MCF 10A (cell line): ENCODE data around the gene KIAA2012. TPM values are rescaled to one million over a fixed set of nuclear protein-coding genes. Genes with fewer than 3 reads are reported as not detected.

Source experiments
- BruUV-seq: library from RNA; stranded (reverse); fragments of 400-500 nt; replicated peaks from 2 replicates; lab custom pipeline; 2021; lab: Mats Ljungman, UMichigan
- CTCF ChIA-PET: fragments of 300-600 bp; sonication (Branson Sonifier 250); formaldehyde crosslinking; extraction: SDS; loops from one replicate; lab custom pipeline; 2021; ENCODE audit warnings: antibody characterized with exemption, inconsistent platforms; lab: Yijun Ruan, JAX
- POLR2A ChIA-PET: fragments of 300-600, 350-650 bp; sonication (Branson Sonifier 250); formaldehyde crosslinking; extraction: SDS; loops from one replicate; lab custom pipeline; 2020; ENCODE audit warnings: antibody characterized with exemption, inconsistent platforms; lab: Yijun Ruan, JAX
- DNase-seq: peaks from one replicate; pipeline ENCODE4 v3.0.0-alpha.2; 2018; ENCODE audit not compliant: unreplicated experiment
- H3K27ac Mint-ChIP-seq: one replicate; pipeline ENCODE4 v1.8.0; 2022; ENCODE audit warnings: mild to moderate bottlenecking, low read depth, mixed read lengths; ENCODE audit not compliant: unreplicated experiment
- H3K27me3 Mint-ChIP-seq: one replicate; pipeline ENCODE4 v1.8.0; 2022; ENCODE audit warnings: mixed read lengths; ENCODE audit not compliant: insufficient read depth, unreplicated experiment
- H3K36me3 Mint-ChIP-seq: one replicate; pipeline ENCODE4 v1.8.0; 2022; ENCODE audit warnings: mild to moderate bottlenecking, moderate library complexity, mixed read lengths; ENCODE audit not compliant: insufficient read depth, unreplicated experiment
- H3K4me1 Mint-ChIP-seq: one replicate; pipeline ENCODE4 v1.8.0; 2022; ENCODE audit warnings: mixed read lengths; ENCODE audit not compliant: insufficient read depth, unreplicated experiment
- H3K4me3 Mint-ChIP-seq: one replicate; pipeline ENCODE4 v1.8.0; 2022; ENCODE audit warnings: mild to moderate bottlenecking, moderate library complexity, mixed read lengths; ENCODE audit not compliant: unreplicated experiment
- H3K9me3 Mint-ChIP-seq: one replicate; pipeline ENCODE4 v1.8.0; 2022; ENCODE audit warnings: mixed read lengths; ENCODE audit not compliant: unreplicated experiment
- CTCF ChIP-seq: fragments of 200-600 bp; IDR thresholded peaks from one replicate; pipeline ENCODE4 v1.8.0; 2022; ENCODE audit warnings: antibody characterized with exemption, mild to moderate bottlenecking; ENCODE audit not compliant: unreplicated experiment
- intact Hi-C: fragments of 100-400 bp; cut with micrococcal nuclease; formaldehyde crosslinking; loops from 2 replicates; pipeline ENCODE4 v1.14.1; 2022
- total RNA-seq: library from RNA; stranded (reverse); gene quantifications from 2 replicates; pipeline ENCODE4 v1.2.3, GENCODE V29; 2022

The KIAA2012 gene
- total RNA-seq, 1 experiment from 2014 or later: not detected

DNA sequence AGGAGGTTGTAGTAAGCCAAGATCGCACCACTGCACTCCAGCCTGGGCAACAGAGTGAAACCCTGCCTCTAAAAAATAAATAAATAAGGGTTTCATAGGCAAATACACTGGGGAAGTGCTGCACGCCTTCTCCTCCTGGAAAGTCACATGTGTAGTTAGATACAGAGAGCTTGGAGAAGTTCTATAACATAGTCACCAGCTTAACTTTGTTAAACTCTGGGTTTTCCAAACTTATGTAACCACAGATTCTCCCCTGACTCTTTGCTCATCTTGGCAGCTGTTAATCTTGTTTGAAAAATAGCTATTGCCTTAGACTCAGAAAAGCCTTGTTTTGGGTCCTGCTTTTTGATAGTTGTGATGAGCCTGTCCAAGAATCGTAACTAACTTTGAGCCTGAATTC, 25.2 kb downstream of the KIAA2012 start:
- no TSS peak for BruUV-seq

DNA sequence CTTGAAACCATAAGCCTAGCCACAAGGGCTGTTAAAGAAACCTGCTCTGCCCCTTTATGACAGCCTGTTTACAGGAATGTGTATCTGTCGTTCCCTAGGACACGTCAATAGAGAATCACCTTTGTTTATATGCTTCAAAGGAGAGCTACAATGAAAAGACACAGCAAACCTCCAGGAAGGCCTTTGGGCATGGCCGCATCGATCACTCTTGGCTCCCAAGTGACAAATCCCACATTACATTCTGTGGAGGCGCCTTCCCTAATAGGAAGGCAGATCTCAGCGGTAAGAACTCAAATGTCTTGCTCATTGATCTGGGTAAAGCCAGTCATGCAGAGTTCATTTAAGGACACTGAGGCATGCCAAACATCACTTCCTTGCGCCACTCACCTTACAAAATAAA, 26.5 kb downstream of the KIAA2012 start:
- intact Hi-C loops: no loop called here
- ChIA-PET CTCF (interaction anchor here (0.6 kb wide), 2 partner anchors 76 to 245 kb away, joined by 3 to 5 read pairs; no protein-coding TSS in a partner anchor), POLR2A (no interaction called here)
- no peak for TF ChIP-seq CTCF
- H3K4me3 Mint-ChIP-seq: no peak overlapping the region
- no TSS peak for BruUV-seq
- H3K36me3 Mint-ChIP-seq: no peaks in the 10 kb centered on the region
- no peak overlapping the region for H3K27ac Mint-ChIP-seq
- no peaks in the 10 kb centered on the region for H3K9me3 Mint-ChIP-seq
- H3K27me3 Mint-ChIP-seq: no peaks in the 10 kb centered on the region
- no peaks in the 10 kb centered on the region for H3K4me1 Mint-ChIP-seq
- no peak for DNase-seq

More for the DNA sequence above, 25.2 kb downstream of the KIAA2012 start:
- H3K36me3 Mint-ChIP-seq: no peaks in the 10 kb centered on the region
- H3K27me3 Mint-ChIP-seq: no peaks in the 10 kb centered on the region
- intact Hi-C loops: no loop called here
- H3K27ac Mint-ChIP-seq: no peak overlapping the region
- no peak overlapping the region for H3K4me3 Mint-ChIP-seq
- ChIA-PET CTCF (no interaction called here), POLR2A (no interaction called here)
- no peak for TF ChIP-seq CTCF
- H3K4me1 Mint-ChIP-seq: no peaks in the 10 kb centered on the region
- DNase-seq: no peak
- H3K9me3 Mint-ChIP-seq: no peaks in the 10 kb centered on the region

GRCh38 chr2:202100176-202100575, 27.1 kb downstream of the KIAA2012 start:
- DNase-seq: no peak
- intact Hi-C loops: loop anchor here (5.0 kb wide), 1 partner anchor 303 kb away; no protein-coding TSS in a partner anchor
- CTCF ChIA-PET: no interaction called here
- no peak for TF ChIP-seq CTCF
- Mint-ChIP-seq H3K4me1 (no peaks in the 10 kb centered on the region), H3K36me3 (no peaks in the 10 kb centered on the region), H3K4me3 (no peak overlapping the region), H3K9me3 (no peaks in the 10 kb centered on the region), H3K27ac (no peak overlapping the region), H3K27me3 (peaks cover 4% of the 10 kb centered on the region)
- BruUV-seq: no TSS peak
- POLR2A ChIA-PET: no interaction called here

DNA sequence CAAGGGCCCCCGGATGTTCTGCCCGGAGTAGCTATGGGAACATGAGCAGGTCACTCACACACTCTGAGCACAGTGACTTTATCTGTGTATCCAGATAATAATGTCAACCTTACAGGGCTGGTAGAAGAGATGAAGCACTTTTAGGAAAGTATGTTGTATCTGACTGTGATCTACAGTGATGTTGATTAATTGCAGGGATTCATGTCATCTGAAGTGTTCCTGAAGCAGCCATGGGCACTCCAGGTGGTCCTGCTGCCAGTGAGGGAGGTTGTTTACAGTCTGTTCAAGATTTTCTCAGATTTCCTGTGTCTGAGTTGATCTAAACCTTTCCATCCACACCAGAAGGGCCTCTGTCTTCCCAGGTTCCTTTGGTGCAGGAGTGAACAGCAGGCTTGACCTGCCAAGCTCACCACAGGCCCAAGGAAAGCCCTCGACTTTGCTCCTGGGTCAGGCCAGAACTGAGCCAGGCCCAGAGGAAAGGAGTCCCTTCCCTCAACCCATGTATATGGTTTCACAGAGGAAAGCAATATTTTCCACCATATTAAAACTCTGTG, 28.0 kb downstream of the KIAA2012 start:
- H3K4me3 Mint-ChIP-seq: no peak overlapping the region
- intact Hi-C loops: loop anchor here (5.0 kb wide), 1 partner anchor 304 kb away; no protein-coding TSS in a partner anchor
- H3K27ac Mint-ChIP-seq: no peak overlapping the region
- ChIA-PET CTCF (interaction anchor here (0.8 kb wide), 1 partner anchor 68 kb away, joined by 3 read pairs; no protein-coding TSS in a partner anchor), POLR2A (no interaction called here)
- no peaks in the 10 kb centered on the region for H3K4me1 Mint-ChIP-seq
- no TSS peak for BruUV-seq
- no peaks in the 10 kb centered on the region for H3K36me3 Mint-ChIP-seq
- TF ChIP-seq CTCF: no peak
- H3K27me3 Mint-ChIP-seq: peaks cover 13% of the 10 kb centered on the region
- DNase-seq: no peak
- no peaks in the 10 kb centered on the region for H3K9me3 Mint-ChIP-seq
